CD1c-positive myeloid dendritic cell (primary cell): ENCODE results near the gene ASCL2.
"Not testable (repeated sequence)": the region's sequence is repeated elsewhere in the genome, so short reads cannot be mapped to it uniquely, and the experiment has no call there.

Experiments
- DNase-seq: peaks from one replicate; pipeline ENCODE4 v3.0.0-alpha.2; 2016; ENCODE audit errors: extremely low spot score

ASCL2 gene

GRCh38 chr11:2297623-2298030 is 27.2 kb upstream of the ASCL2 start:
- DNase-seq = no peak

GRCh38 chr11:2296913-2297622 is 26.7 kb upstream of the ASCL2 start:
- no peak for DNase-seq

GRCh38 chr11:2295971-2296912 is 25.9 kb upstream of the ASCL2 start:
- DNase-seq = no peak

- no peak for DNase-seq
These were observed 24.5 kb upstream of the ASCL2 start for GRCh38 chr11:2294926-2295290.

GRCh38 chr11:2293984-2294925 is 23.9 kb upstream of the ASCL2 start:
- peak; percentile 79 for DNase-seq

- DNase-seq = no peak
These were observed 23.2 kb upstream of the ASCL2 start for GRCh38 chr11:2293531-2293971.

- DNase-seq = no peak
These were observed 20.0 kb upstream of the ASCL2 start for GRCh38 chr11:2290351-2290841.

GRCh38 chr11:2289859-2290258 is 19.5 kb upstream of the ASCL2 start:
- DNase-seq = no peak

GRCh38 chr11:2289350-2289749 is 19.0 kb upstream of the ASCL2 start:
- no peak for DNase-seq

GRCh38 chr11:2287091-2287490 is 16.7 kb upstream of the ASCL2 start:
- DNase-seq = peak; percentile 65

- not testable (repeated sequence) for DNase-seq
These were observed 16.0 kb upstream of the ASCL2 start for GRCh38 chr11:2286350-2286749.

- no peak for DNase-seq
These were observed 9.8 kb upstream of the ASCL2 start for GRCh38 chr11:2280208-2280607.

GRCh38 chr11:2277933-2278523 is 7.6 kb upstream of the ASCL2 start:
- DNase-seq = no peak

- DNase-seq = no peak
These were observed 6.6 kb upstream of the ASCL2 start for GRCh38 chr11:2277008-2277346.

GRCh38 chr11:2276280-2277007 is 6.1 kb upstream of the ASCL2 start:
- no peak for DNase-seq

GRCh38 chr11:2275334-2276279 is 5.2 kb upstream of the ASCL2 start:
- no peak for DNase-seq

GRCh38 chr11:2273771-2274170 is 3.4 kb upstream of the ASCL2 start:
- DNase-seq = no peak

- DNase-seq = no peak
These were observed 2.9 kb upstream of the ASCL2 start for GRCh38 chr11:2273311-2273710.

- DNase-seq = no peak
These were observed 2.5 kb upstream of the ASCL2 start for GRCh38 chr11:2272946-2273280.
